WTC11 (cell line): ENCODE data around the gene MAN2B2. TPM values are rescaled to one million over a fixed set of nuclear protein-coding genes. Genes with fewer than 3 reads are reported as not detected.
"Not testable (repeated sequence)": the region's sequence is repeated elsewhere in the genome, so short reads cannot be mapped to it uniquely, and the experiment has no call there.

ENCODE experiments used
- ATAC-seq: fragments of 200-7000 bp; cut with Tn5 transposase; 2 replicates; pipeline ENCODE4 v1.10.0; 2021; ENCODE audit warnings: mild to moderate bottlenecking, moderate library complexity
- CTCF ChIA-PET: fragments of 300-600 bp; sonication (Branson Sonifier 250); formaldehyde crosslinking; loops from one replicate; lab custom pipeline; 2021; ENCODE audit warnings: antibody characterized with exemption; lab: Charles Lee
- POLR2A ChIA-PET: fragments of 350-600 bp; sonication (Branson Sonifier 250); formaldehyde crosslinking; loops from one replicate; lab custom pipeline; 2021; ENCODE audit warnings: antibody characterized with exemption; lab: Charles Lee
- DNase-seq: peaks from one replicate; pipeline ENCODE4 v3.0.0; 2021; ENCODE audit warnings: low spot score
- H3K27ac Mint-ChIP-seq: 2 replicates; pipeline ENCODE4 v1.8.0; 2021; ENCODE audit warnings: mixed read lengths
- H3K27me3 Mint-ChIP-seq: 2 replicates; pipeline ENCODE4 v1.8.0; 2021; ENCODE audit warnings: low read depth, mild to moderate bottlenecking, moderate library complexity, mixed read lengths
- H3K36me3 Mint-ChIP-seq: 2 replicates; pipeline ENCODE4 v1.8.0; 2021; ENCODE audit warnings: mixed read lengths
- H3K4me1 Mint-ChIP-seq: 2 replicates; pipeline ENCODE4 v1.8.0; 2022; ENCODE audit warnings: mixed read lengths
- H3K4me3 Mint-ChIP-seq: 2 replicates; pipeline ENCODE4 v1.8.0; 2021; ENCODE audit warnings: mild to moderate bottlenecking, moderate library complexity, mixed read lengths
- H3K9me3 Mint-ChIP-seq: 2 replicates; pipeline ENCODE4 v1.8.0; 2021; ENCODE audit warnings: mixed read lengths
- ELF4 ChIP-seq: sonication (generic); formaldehyde crosslinking; IDR thresholded peaks from 2 replicates; pipeline ENCODE4 v1.8.1; 2022; ENCODE audit warnings: low read depth, mild to moderate bottlenecking, moderate library complexity, missing genetic modification reagents
- FOXK1 ChIP-seq: sonication (generic); formaldehyde crosslinking; IDR thresholded peaks from 2 replicates; pipeline ENCODE4 v1.8.0; 2022; ENCODE audit warnings: mild to moderate bottlenecking, moderate library complexity, missing genetic modification reagents
- GTF2I ChIP-seq: fragments of 250-450 bp; sonication (Bioruptor Pico); conservative IDR thresholded peaks from 2 replicates; pipeline ENCODE4 v1.4.0; 2021; ENCODE audit warnings: mild to moderate bottlenecking
- KAT7 ChIP-seq: sonication (generic); formaldehyde crosslinking; IDR thresholded peaks from 2 replicates; pipeline ENCODE4 v1.8.1; 2023; ENCODE audit warnings: missing genetic modification reagents, mild to moderate bottlenecking, borderline replicate concordance
- MAX ChIP-seq: sonication (generic); formaldehyde crosslinking; IDR thresholded peaks from 2 replicates; pipeline ENCODE4 v1.8.0; 2022; ENCODE audit warnings: mild to moderate bottlenecking, missing genetic modification reagents
- RORB ChIP-seq: fragments of 250-450 bp; sonication (Bioruptor Pico); IDR thresholded peaks from 2 replicates; pipeline ENCODE4 v1.9.0; 2021; ENCODE audit warnings: mild to moderate bottlenecking
- SMAD3 ChIP-seq: sonication (generic); formaldehyde crosslinking; IDR thresholded peaks from 2 replicates; pipeline ENCODE4 v1.8.0; 2022; ENCODE audit warnings: missing genetic modification reagents, mild to moderate bottlenecking, borderline replicate concordance
- USF1 ChIP-seq: sonication (generic); formaldehyde crosslinking; IDR thresholded peaks from 2 replicates; pipeline ENCODE4 v1.8.0; 2022; ENCODE audit warnings: mild to moderate bottlenecking, missing genetic modification reagents
- ZBTB21 ChIP-seq: sonication (generic); formaldehyde crosslinking; IDR thresholded peaks from 2 replicates; pipeline ENCODE4 v1.8.1; 2023; ENCODE audit warnings: mild to moderate bottlenecking, missing genetic modification reagents, borderline replicate concordance
- ZMAT4 ChIP-seq: fragments of 250-450 bp; sonication (Bioruptor Pico); IDR thresholded peaks from 2 replicates; pipeline ENCODE4 v1.9.0; 2021; ENCODE audit warnings: mild to moderate bottlenecking
- ZNF121 ChIP-seq: sonication (generic); formaldehyde crosslinking; IDR thresholded peaks from 2 replicates; pipeline ENCODE4 v1.8.0; 2023; ENCODE audit warnings: missing genetic modification reagents
- total RNA-seq: library from RNA; stranded (reverse); gene quantifications from 3 replicates; pipeline ENCODE4 v1.2.3, GENCODE V29; 2021
- TF ChIP-seq, protein P1 (sequence below): fragments of 200-600 bp; IDR thresholded peaks from 2 replicates; pipeline ENCODE4 v1.8.0; 2022; ENCODE audit warnings: antibody characterized with exemption
- TF ChIP-seq, protein P2 (sequence below): sonication (generic); formaldehyde crosslinking; IDR thresholded peaks from 2 replicates; pipeline ENCODE4 v1.8.0; 2022; ENCODE audit warnings: mild to moderate bottlenecking, missing genetic modification reagents
- TF ChIP-seq, protein P3 (sequence below): sonication (generic); formaldehyde crosslinking; IDR thresholded peaks from 2 replicates; pipeline ENCODE4 v1.8.1; 2023; ENCODE audit warnings: mild to moderate bottlenecking, moderate library complexity, missing genetic modification reagents
- TF ChIP-seq, protein P4 (sequence below): fragments of 250-450 bp; sonication (Bioruptor Pico); IDR thresholded peaks from 2 replicates; pipeline ENCODE4 v2.1.2; 2022; ENCODE audit warnings: mild to moderate bottlenecking, moderate library complexity

MAN2B2 gene
- total RNA-seq, 1 experiment from 2014 or later: 6.3 TPM

DNA sequence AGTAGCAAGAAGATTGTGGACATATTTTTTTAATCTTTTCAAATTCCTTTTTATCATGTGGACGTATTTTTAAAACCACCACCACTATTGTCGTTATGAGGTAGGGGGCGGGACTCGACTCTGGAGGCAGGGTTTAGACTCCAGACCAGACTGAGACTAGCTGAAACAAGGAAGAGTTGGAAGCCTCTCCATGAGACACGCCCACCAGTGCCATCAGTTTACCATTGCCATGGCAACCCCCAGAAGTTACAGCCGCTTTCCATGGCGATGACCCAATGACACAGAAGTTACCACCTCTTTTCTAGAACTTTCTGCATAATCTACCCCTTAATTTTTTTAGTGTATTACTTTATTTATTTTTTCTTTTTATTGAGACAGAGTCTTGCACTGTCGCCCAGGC, 74.2 kb downstream of the MAN2B2 start:
- Mint-ChIP-seq H3K27ac (no peak overlapping the region), H3K27me3 (peaks cover 5% of the 10 kb centered on the region), H3K4me1 (no peaks in the 10 kb centered on the region), H3K4me3 (no peak overlapping the region), H3K9me3 (peaks cover 2% of the 10 kb centered on the region; the same call in 1 of the 2 replicates), H3K36me3 (no peaks in the 10 kb centered on the region)
- ATAC-seq (peak; percentile 76), DNase-seq (no peak)
- ChIA-PET CTCF (interaction anchor here (0.7 to 1.3 kb wide), 3 partner anchors 15 to 52 kb away, joined by 3 to 5 read pairs (median 3); no protein-coding TSS in a partner anchor), POLR2A (no interaction called here)
- TF ChIP-seq, protein P1, sequence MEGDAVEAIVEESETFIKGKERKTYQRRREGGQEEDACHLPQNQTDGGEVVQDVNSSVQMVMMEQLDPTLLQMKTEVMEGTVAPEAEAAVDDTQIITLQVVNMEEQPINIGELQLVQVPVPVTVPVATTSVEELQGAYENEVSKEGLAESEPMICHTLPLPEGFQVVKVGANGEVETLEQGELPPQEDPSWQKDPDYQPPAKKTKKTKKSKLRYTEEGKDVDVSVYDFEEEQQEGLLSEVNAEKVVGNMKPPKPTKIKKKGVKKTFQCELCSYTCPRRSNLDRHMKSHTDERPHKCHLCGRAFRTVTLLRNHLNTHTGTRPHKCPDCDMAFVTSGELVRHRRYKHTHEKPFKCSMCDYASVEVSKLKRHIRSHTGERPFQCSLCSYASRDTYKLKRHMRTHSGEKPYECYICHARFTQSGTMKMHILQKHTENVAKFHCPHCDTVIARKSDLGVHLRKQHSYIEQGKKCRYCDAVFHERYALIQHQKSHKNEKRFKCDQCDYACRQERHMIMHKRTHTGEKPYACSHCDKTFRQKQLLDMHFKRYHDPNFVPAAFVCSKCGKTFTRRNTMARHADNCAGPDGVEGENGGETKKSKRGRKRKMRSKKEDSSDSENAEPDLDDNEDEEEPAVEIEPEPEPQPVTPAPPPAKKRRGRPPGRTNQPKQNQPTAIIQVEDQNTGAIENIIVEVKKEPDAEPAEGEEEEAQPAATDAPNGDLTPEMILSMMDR: no peak
- TF ChIP-seq, protein P2, sequence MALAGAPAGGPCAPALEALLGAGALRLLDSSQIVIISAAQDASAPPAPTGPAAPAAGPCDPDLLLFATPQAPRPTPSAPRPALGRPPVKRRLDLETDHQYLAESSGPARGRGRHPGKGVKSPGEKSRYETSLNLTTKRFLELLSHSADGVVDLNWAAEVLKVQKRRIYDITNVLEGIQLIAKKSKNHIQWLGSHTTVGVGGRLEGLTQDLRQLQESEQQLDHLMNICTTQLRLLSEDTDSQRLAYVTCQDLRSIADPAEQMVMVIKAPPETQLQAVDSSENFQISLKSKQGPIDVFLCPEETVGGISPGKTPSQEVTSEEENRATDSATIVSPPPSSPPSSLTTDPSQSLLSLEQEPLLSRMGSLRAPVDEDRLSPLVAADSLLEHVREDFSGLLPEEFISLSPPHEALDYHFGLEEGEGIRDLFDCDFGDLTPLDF (CRISPR knock-in tag): no peak
- TF ChIP-seq KAT7 (CRISPR knock-in tag): no peak
- no peak for TF ChIP-seq MAX (CRISPR knock-in tag)
- no peak for TF ChIP-seq RORB (CRISPR knock-in tag)
- no peak for TF ChIP-seq ZMAT4 (CRISPR knock-in tag)
- no peak for TF ChIP-seq SMAD3 (CRISPR knock-in tag)
- TF ChIP-seq, protein P3, sequence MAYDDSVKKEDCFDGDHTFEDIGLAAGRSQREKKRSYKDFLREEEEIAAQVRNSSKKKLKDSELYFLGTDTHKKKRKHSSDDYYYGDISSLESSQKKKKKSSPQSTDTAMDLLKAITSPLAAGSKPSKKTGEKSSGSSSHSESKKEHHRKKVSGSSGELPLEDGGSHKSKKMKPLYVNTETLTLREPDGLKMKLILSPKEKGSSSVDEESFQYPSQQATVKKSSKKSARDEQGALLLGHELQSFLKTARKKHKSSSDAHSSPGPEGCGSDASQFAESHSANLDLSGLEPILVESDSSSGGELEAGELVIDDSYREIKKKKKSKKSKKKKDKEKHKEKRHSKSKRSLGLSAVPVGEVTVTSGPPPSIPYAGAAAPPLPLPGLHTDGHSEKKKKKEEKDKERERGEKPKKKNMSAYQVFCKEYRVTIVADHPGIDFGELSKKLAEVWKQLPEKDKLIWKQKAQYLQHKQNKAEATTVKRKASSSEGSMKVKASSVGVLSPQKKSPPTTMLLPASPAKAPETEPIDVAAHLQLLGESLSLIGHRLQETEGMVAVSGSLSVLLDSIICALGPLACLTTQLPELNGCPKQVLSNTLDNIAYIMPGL (CRISPR knock-in tag): no peak
- TF ChIP-seq, protein P4, sequence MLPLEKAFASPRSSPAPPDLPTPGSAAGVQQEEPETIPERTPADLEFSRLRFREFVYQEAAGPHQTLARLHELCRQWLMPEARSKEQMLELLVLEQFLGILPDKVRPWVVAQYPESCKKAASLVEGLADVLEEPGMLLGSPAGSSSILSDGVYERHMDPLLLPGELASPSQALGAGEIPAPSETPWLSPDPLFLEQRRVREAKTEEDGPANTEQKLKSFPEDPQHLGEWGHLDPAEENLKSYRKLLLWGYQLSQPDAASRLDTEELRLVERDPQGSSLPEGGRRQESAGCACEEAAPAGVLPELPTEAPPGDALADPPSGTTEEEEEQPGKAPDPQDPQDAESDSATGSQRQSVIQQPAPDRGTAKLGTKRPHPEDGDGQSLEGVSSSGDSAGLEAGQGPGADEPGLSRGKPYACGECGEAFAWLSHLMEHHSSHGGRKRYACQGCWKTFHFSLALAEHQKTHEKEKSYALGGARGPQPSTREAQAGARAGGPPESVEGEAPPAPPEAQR (CRISPR knock-in tag): no peak
- TF ChIP-seq USF1: no peak
- TF ChIP-seq ZNF121 (CRISPR knock-in tag): no peak
- TF ChIP-seq GTF2I: no peak
- TF ChIP-seq FOXK1: no peak
- TF ChIP-seq ELF4 (CRISPR knock-in tag): no peak
- TF ChIP-seq ZBTB21 (CRISPR knock-in tag): no peak

- H3K4me3 Mint-ChIP-seq, H3K27ac Mint-ChIP-seq, H3K9me3 Mint-ChIP-seq, ATAC-seq, H3K36me3 Mint-ChIP-seq, H3K4me1 Mint-ChIP-seq, CTCF ChIA-PET, DNase-seq: not testable (repeated sequence)
- H3K27me3 Mint-ChIP-seq: peaks cover 17% of the 10 kb centered on the region
- POLR2A ChIA-PET: interaction anchor here (0.7 kb wide), 1 partner anchor 19 kb away, joined by 3 read pairs; no protein-coding TSS in a partner anchor
Observed at GRCh38 chr4:6654211-6654610, 79.2 kb downstream of the MAN2B2 start.

DNA sequence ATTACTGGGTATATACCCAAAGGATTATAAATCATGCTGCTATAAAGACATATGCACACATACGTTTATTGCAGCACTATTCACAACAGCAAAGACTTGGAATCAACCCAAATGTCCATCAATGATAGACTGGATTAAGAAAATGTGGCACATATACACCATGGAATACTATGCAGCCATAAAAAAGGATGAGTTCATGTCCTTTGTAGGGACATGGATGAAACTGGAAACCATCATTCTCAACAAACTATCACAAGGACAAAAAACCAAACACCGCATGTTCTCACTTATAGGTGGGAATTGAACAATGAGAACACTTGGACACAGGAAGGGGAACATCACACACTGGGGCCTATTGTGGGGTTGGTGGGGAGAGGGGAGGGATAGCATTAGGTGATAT, 80.3 kb downstream of the MAN2B2 start:
- H3K9me3 Mint-ChIP-seq, H3K27ac Mint-ChIP-seq, DNase-seq, H3K36me3 Mint-ChIP-seq, H3K4me3 Mint-ChIP-seq, ATAC-seq, POLR2A ChIA-PET, H3K4me1 Mint-ChIP-seq: not testable (repeated sequence)
- CTCF ChIA-PET: interaction anchor here (1.4 kb wide), 1 partner anchor 25 kb away, joined by 3 read pairs; no protein-coding TSS in a partner anchor
- H3K27me3 Mint-ChIP-seq: peaks cover 28% of the 10 kb centered on the region
